ENCODE measurements around the gene PITPNC1. TPM values are rescaled to one million over a fixed set of nuclear protein-coding genes. Genes with fewer than 3 reads are reported as not detected.

PITPNC1 gene
- total and polyA plus RNA-seq, 2 donors (not counting 1 experiment from before 2014, with no cell fraction given): 5.8 to 7.1 TPM

DNA sequence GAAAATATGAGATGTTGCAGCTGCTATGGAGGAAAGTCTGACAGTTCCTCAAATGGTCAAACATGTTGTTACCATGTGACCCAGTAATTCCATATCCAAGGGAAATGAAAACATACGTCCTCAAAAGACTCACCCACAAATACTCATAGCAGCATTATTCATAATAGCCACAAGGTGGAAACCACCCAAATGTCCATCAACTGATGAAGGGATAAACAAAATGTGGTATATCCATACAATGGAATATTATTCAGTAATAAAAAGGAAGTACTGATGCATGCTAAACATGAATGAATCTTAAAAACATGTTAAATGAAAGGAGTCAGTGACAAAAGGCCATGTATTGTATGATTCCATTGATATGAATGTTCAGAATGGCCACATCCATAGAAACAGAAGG lies 140.2 kb downstream of the PITPNC1 start:
- Histone ChIP-seq H4K20me1 (ENCODE audit: control insufficient read depth, extremely low read depth, insufficient read depth, low read length) (no peaks in the 10 kb centered on the region), H3K9ac (ENCODE audit: insufficient read depth, low read length) (no peak overlapping the region), H3K36me3 (ENCODE audit: control insufficient read depth, insufficient read depth, low read length) (no peaks in the 10 kb centered on the region), H3K4me3 (replicated peaks in 1 of 4; ENCODE audit: control extremely low read depth in 1 of 4, insufficient read depth in 1 of 4, low read depth in 3 of 4, low read length in 4 of 4) (no peak overlapping the region), H3K9me3 (ENCODE audit: control insufficient read depth, insufficient read depth, low read depth, low read length) (no peaks in the 10 kb centered on the region), H3K4me1 (ENCODE audit: control insufficient read depth, extremely low read depth, insufficient read depth, low read length) (peaks cover 6% of the 10 kb centered on the region), H2AFZ (ENCODE audit: low read length) (no peak overlapping the region), H3K79me2 (ENCODE audit: control insufficient read depth, insufficient read depth, low read length) (no peaks in the 10 kb centered on the region), H3K4me2 (ENCODE audit: extremely low read depth, insufficient read depth, low read length) (no peak overlapping the region), H3K27me3 (ENCODE audit: control insufficient read depth, insufficient read depth, low read length) (no peaks in the 10 kb centered on the region), H3K27ac (ENCODE audit: insufficient read depth, low read length) (no peak overlapping the region)
- no peak for DNase-seq (ENCODE audit: low read depth in 2 of 2)
- TF ChIP-seq EZH2 (IDR thresholded peaks at IDR 0.05; ENCODE audit: low read length, missing control alignments): no peak
- TF ChIP-seq, protein P1, sequence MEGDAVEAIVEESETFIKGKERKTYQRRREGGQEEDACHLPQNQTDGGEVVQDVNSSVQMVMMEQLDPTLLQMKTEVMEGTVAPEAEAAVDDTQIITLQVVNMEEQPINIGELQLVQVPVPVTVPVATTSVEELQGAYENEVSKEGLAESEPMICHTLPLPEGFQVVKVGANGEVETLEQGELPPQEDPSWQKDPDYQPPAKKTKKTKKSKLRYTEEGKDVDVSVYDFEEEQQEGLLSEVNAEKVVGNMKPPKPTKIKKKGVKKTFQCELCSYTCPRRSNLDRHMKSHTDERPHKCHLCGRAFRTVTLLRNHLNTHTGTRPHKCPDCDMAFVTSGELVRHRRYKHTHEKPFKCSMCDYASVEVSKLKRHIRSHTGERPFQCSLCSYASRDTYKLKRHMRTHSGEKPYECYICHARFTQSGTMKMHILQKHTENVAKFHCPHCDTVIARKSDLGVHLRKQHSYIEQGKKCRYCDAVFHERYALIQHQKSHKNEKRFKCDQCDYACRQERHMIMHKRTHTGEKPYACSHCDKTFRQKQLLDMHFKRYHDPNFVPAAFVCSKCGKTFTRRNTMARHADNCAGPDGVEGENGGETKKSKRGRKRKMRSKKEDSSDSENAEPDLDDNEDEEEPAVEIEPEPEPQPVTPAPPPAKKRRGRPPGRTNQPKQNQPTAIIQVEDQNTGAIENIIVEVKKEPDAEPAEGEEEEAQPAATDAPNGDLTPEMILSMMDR (conservative IDR thresholded peaks at IDR 0.05 in 1 of 2, IDR thresholded peaks at IDR 0.05 in 1 of 2; ENCODE audit: low read depth in 1 of 2, low read length in 2 of 2): no peak

DNA sequence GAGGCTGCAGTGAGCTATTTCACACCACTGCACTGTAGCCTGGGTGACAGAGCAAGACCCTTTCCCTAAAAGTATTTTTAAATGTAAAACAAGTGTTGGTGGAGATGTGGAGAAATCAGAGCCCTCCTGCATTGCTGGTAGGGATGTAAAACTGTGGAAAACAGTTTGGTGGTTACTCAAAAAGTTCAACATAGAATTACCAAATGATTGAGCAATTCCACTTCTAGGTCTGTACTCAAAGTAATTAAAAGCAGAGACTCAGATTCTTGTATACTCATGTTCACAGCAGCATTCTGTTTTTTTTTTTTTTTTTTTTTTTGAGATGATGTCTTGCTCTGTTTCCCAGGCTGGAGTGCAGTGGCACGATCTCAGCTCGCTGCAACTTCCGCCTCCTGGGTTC lies 141.8 kb downstream of the PITPNC1 start:
- DNase-seq (ENCODE audit: low read depth in 2 of 2): peak in 1 of 2 donors; percentile 55
- Histone ChIP-seq H3K27me3 (ENCODE audit: control insufficient read depth, insufficient read depth, low read length) (no peaks in the 10 kb centered on the region), H3K4me3 (replicated peaks in 1 of 4; ENCODE audit: control extremely low read depth in 1 of 4, insufficient read depth in 1 of 4, low read depth in 3 of 4, low read length in 4 of 4) (no peak overlapping the region), H3K4me2 (ENCODE audit: extremely low read depth, insufficient read depth, low read length) (no peak overlapping the region), H3K27ac (ENCODE audit: insufficient read depth, low read length) (no peak overlapping the region), H3K9me3 (ENCODE audit: control insufficient read depth, insufficient read depth, low read depth, low read length) (no peaks in the 10 kb centered on the region), H3K36me3 (ENCODE audit: control insufficient read depth, insufficient read depth, low read length) (no peaks in the 10 kb centered on the region), H3K4me1 (ENCODE audit: control insufficient read depth, extremely low read depth, insufficient read depth, low read length) (peaks cover 6% of the 10 kb centered on the region), H3K9ac (ENCODE audit: insufficient read depth, low read length) (no peak overlapping the region), H2AFZ (ENCODE audit: low read length) (no peak overlapping the region), H4K20me1 (ENCODE audit: control insufficient read depth, extremely low read depth, insufficient read depth, low read length) (no peaks in the 10 kb centered on the region), H3K79me2 (ENCODE audit: control insufficient read depth, insufficient read depth, low read length) (no peaks in the 10 kb centered on the region)
- TF ChIP-seq, protein P1 (conservative IDR thresholded peaks at IDR 0.05 in 1 of 2, IDR thresholded peaks at IDR 0.05 in 1 of 2; ENCODE audit: low read depth in 1 of 2, low read length in 2 of 2): no peak
- TF ChIP-seq EZH2 (IDR thresholded peaks at IDR 0.05; ENCODE audit: low read length, missing control alignments): no peak

- TF ChIP-seq, protein P1 (conservative IDR thresholded peaks at IDR 0.05 in 1 of 2, IDR thresholded peaks at IDR 0.05 in 1 of 2; ENCODE audit: low read depth in 1 of 2, low read length in 2 of 2): no peak
- no peak for TF ChIP-seq EZH2 (IDR thresholded peaks at IDR 0.05; ENCODE audit: low read length, missing control alignments)
- Histone ChIP-seq H3K9me3 (ENCODE audit: control insufficient read depth, insufficient read depth, low read depth, low read length) (no peaks in the 10 kb centered on the region), H3K4me3 (replicated peaks in 1 of 4; ENCODE audit: control extremely low read depth in 1 of 4, insufficient read depth in 1 of 4, low read depth in 3 of 4, low read length in 4 of 4) (no peak overlapping the region), H3K9ac (ENCODE audit: insufficient read depth, low read length) (no peak overlapping the region), H3K36me3 (ENCODE audit: control insufficient read depth, insufficient read depth, low read length) (no peaks in the 10 kb centered on the region), H3K79me2 (ENCODE audit: control insufficient read depth, insufficient read depth, low read length) (no peaks in the 10 kb centered on the region), H4K20me1 (ENCODE audit: control insufficient read depth, extremely low read depth, insufficient read depth, low read length) (no peaks in the 10 kb centered on the region), H3K27me3 (ENCODE audit: control insufficient read depth, insufficient read depth, low read length) (no peaks in the 10 kb centered on the region), H3K4me2 (ENCODE audit: extremely low read depth, insufficient read depth, low read length) (peak overlapping the region; percentile 88), H3K4me1 (ENCODE audit: control insufficient read depth, extremely low read depth, insufficient read depth, low read length) (peaks cover 6% of the 10 kb centered on the region), H2AFZ (ENCODE audit: low read length) (no peak overlapping the region), H3K27ac (ENCODE audit: insufficient read depth, low read length) (no peak overlapping the region)
- DNase-seq (ENCODE audit: low read depth in 2 of 2): no peak
Measured at GRCh38 chr17:67519801-67520251, 142.7 kb downstream of the PITPNC1 start.

Data from fibroblast of lung (primary cell).